IPS-18a (cell line): ENCODE results near the gene PIK3R6.
"Not testable (repeated sequence)": the region's sequence is repeated elsewhere in the genome, so short reads cannot be mapped to it uniquely, and the experiment has no call there.

Experiments
- H3K27ac ChIP-seq: one replicate; pipeline ENCODE4 v1.5.1; 2013; ENCODE audit warnings: low read length
- H3K27me3 ChIP-seq: one replicate; pipeline ENCODE4 v1.6.1; 2013; ENCODE audit warnings: mild to moderate bottlenecking, low read length; ENCODE audit not compliant: control insufficient read depth, insufficient read depth
- H3K36me3 ChIP-seq: one replicate; pipeline ENCODE4 v1.6.1; 2013; ENCODE audit warnings: low read depth, low read length; ENCODE audit not compliant: control insufficient read depth
- H3K4me1 ChIP-seq: one replicate; pipeline ENCODE4 v1.6.1; 2013; ENCODE audit warnings: low read depth, low read length; ENCODE audit not compliant: control insufficient read depth
- H3K4me3 ChIP-seq: one replicate; pipeline ENCODE4 v1.5.1; 2013; ENCODE audit warnings: low read length
- H3K9ac ChIP-seq: one replicate; pipeline ENCODE4 v1.6.1; 2013; ENCODE audit warnings: mild to moderate bottlenecking, low read length, moderate library complexity
- H3K9me3 ChIP-seq: one replicate; pipeline ENCODE4 v1.6.1; 2013; ENCODE audit warnings: low read depth, low read length; ENCODE audit not compliant: control insufficient read depth

The PIK3R6 gene

GRCh38 chr17:8857919-8858318 is 9.6 kb downstream of the PIK3R6 start:
- H3K27ac ChIP-seq: no peak overlapping the region
- no peaks in the 10 kb centered on the region for H3K9me3 ChIP-seq
- no peak overlapping the region for H3K4me3 ChIP-seq
- no peak overlapping the region for H3K9ac ChIP-seq
- H3K4me1 ChIP-seq: peaks cover 10% of the 10 kb centered on the region
- no peaks in the 10 kb centered on the region for H3K27me3 ChIP-seq
- no peaks in the 10 kb centered on the region for H3K36me3 ChIP-seq

DNA sequence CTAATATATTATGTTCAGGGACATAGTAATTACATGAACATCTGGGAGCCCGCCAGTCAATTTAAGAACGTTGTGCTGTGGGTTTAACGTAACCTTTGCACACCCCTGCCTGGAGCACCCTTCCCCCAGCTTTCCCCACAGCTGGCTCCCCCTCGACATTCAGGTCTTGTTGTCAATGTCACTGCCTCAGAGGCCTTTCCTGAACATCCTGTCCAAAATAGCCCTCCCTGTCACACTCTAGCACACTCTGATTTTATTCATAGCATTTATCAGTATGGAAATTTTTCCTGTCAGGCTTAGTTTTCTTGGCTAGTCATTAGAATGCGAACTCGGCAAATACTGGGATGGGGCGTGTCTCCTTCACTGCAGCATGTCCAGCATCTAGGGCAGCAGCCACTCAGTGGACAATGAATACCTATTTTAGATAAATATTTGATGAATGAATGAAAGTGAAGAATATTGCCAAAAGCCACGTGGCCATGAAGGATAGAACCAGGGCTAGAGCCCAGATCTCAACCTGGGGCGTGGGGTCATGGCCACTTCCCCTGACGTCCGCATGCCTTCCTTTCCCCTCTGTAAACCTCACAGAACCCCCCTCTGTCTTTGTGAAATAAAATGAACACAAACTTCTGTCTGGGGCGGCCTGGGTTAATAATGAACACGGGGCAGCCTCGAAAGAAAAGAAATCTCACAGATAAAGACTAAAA is 10.5 kb downstream of the PIK3R6 start:
- no peak overlapping the region for H3K9ac ChIP-seq
- H3K27me3 ChIP-seq: no peaks in the 10 kb centered on the region
- no peak overlapping the region for H3K27ac ChIP-seq
- no peaks in the 10 kb centered on the region for H3K9me3 ChIP-seq
- no peaks in the 10 kb centered on the region for H3K36me3 ChIP-seq
- H3K4me3 ChIP-seq: no peak overlapping the region
- H3K4me1 ChIP-seq: peaks cover 10% of the 10 kb centered on the region

DNA sequence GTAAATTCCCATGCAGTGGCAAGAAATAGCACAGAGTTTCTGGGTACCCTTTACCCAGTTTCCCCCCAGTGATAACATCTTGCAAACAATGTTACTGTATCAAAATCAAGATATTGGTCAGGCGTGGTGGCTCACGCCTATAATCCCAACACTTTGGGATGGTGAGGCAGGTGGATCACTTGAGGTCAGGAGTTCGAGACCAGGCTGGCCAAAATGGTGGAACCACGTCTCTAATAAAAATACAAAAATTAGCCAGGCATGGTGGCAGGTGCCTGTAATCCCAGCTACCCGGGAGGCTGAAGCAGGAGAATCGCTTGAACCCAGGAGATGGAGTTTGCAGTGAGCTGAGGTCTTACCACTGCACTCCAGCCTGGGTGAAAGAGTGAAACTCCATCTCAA is 11.3 kb downstream of the PIK3R6 start:
- H3K9ac ChIP-seq, H3K9me3 ChIP-seq, H3K27ac ChIP-seq, H3K27me3 ChIP-seq, H3K36me3 ChIP-seq, H3K4me3 ChIP-seq: not testable (repeated sequence)
- peaks cover 10% of the 10 kb centered on the region for H3K4me1 ChIP-seq

GRCh38 chr17:8855477-8856204 is 11.8 kb downstream of the PIK3R6 start:
- Histone ChIP-seq H3K9me3 (no peaks in the 10 kb centered on the region), H3K4me1 (peaks cover 10% of the 10 kb centered on the region), H3K27me3 (no peaks in the 10 kb centered on the region), H3K4me3 (no peak overlapping the region), H3K36me3 (no peaks in the 10 kb centered on the region), H3K27ac (no peak overlapping the region), H3K9ac (no peak overlapping the region)

DNA sequence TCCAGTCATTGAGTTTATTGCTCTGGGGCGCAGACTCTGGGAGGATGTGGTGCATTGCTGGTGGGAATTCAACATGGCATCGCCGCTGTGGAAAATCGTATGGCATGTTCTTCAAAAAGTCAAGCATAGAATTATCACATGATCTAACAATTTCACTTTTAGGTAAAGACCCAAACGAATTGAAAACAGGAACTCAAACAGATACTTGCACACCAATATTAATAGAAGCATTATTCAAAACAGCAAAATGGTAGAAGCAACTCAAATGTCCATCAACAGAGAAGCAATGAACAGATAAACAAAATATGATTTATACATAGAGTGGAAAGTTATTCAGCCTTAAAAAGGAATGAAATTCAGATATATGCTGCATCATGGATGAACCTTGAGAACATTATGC is 15.9 kb downstream of the PIK3R6 start:
- H3K27me3 ChIP-seq: no peaks in the 10 kb centered on the region
- no peak overlapping the region for H3K27ac ChIP-seq
- no peak overlapping the region for H3K9ac ChIP-seq
- no peak overlapping the region for H3K4me3 ChIP-seq
- H3K36me3 ChIP-seq: no peaks in the 10 kb centered on the region
- H3K9me3 ChIP-seq: no peaks in the 10 kb centered on the region
- H3K4me1 ChIP-seq: peaks cover under 1% of the 10 kb centered on the region

- Histone ChIP-seq H3K4me1 (no peaks in the 10 kb centered on the region), H3K36me3 (no peaks in the 10 kb centered on the region), H3K27ac (no peak overlapping the region)
Measured at GRCh38 chr17:8849311-8850041, 18.0 kb downstream of the PIK3R6 start.

GRCh38 chr17:8847891-8848290 is 19.6 kb downstream of the PIK3R6 start:
- no peaks in the 10 kb centered on the region for H3K27me3 ChIP-seq
- H3K9ac ChIP-seq: no peak overlapping the region
- H3K4me1 ChIP-seq: no peaks in the 10 kb centered on the region
- H3K36me3 ChIP-seq: no peaks in the 10 kb centered on the region
- no peak overlapping the region for H3K4me3 ChIP-seq
- H3K9me3 ChIP-seq: no peaks in the 10 kb centered on the region
- no peak overlapping the region for H3K27ac ChIP-seq

More at GRCh38 chr17:8849311-8850041, 18.0 kb downstream of the PIK3R6 start:
- Histone ChIP-seq H3K4me3 (no peak overlapping the region), H3K9ac (no peak overlapping the region), H3K27me3 (no peaks in the 10 kb centered on the region), H3K9me3 (no peaks in the 10 kb centered on the region)

- H3K4me1 ChIP-seq: no peaks in the 10 kb centered on the region
- no peaks in the 10 kb centered on the region for H3K27me3 ChIP-seq
- no peak overlapping the region for H3K4me3 ChIP-seq
- H3K36me3 ChIP-seq: no peaks in the 10 kb centered on the region
- no peaks in the 10 kb centered on the region for H3K9me3 ChIP-seq
- no peak overlapping the region for H3K27ac ChIP-seq
- H3K9ac ChIP-seq: no peak overlapping the region
Measured at GRCh38 chr17:8846768-8847211, 20.7 kb downstream of the PIK3R6 start.

DNA sequence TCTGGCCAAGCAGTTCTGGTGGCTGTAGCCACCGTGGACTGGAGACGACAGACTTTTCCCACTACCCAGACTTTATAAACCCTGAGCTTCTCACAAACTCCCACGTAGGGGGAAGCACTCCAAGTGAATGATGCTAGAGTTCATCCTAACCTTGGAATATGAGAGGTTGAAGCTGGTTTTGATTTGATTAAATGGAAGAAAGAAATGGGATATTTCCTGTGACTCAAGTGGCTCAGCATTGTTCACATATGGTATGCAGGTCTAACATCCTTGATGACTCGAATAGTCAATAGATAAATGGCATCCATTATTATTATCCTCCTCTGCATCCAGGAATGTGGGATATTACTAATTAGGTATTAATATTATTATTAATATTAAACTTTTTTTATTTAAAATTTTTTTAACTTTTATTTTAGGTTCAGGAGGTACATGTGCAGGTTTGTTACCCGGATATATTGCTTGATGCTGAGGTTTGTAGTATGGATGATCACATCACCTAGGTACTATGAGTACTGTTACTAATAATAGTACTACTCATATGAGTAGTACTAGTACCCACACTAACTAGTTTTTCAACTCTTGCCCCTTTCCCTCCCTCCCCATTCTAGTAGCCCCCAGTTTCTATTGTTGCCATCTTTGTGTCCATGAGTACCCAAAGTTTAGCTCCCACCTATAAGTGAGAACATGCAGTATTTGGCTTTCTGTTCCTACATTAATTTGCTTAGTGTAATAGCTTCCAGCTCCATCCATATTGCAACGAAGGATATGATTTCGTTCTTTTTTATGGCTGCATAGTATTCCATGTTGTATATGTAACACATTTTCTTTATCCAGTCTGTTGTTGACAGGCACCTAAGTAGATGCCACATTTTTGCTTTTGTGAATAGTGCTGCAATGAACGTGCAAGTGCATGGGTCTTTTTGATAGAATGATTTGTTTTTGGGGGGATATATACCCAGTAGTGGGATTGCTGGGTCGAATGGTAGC is 22.9 kb downstream of the PIK3R6 start:
- Histone ChIP-seq H3K36me3 (no peaks in the 10 kb centered on the region), H3K4me3 (no peak overlapping the region), H3K27ac (no peak overlapping the region), H3K27me3 (no peaks in the 10 kb centered on the region), H3K9me3 (no peaks in the 10 kb centered on the region), H3K4me1 (no peaks in the 10 kb centered on the region), H3K9ac (no peak overlapping the region)

DNA sequence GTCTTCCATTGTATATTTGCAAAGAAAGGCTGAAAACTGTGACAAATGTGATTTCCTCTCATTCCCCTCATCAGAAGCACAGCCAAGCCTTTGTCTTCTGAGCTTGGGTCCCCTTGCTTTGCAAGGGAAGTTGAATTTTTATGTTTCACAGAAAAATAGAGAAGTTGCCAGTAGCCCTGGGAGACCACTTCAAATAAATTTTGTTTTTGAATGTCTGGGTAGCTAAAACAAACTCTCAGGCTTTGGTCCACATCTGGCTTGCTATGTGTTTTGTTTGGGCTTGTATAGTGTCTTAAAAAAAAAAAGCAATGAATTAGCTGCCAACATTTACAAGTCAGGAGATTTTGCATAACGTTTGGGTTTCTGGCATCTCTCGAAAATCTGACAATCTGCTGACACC is 24.1 kb downstream of the PIK3R6 start:
- Histone ChIP-seq H3K36me3 (no peaks in the 10 kb centered on the region), H3K4me1 (peaks cover under 1% of the 10 kb centered on the region), H3K9me3 (no peaks in the 10 kb centered on the region), H3K4me3 (no peak overlapping the region), H3K27ac (no peak overlapping the region), H3K27me3 (no peaks in the 10 kb centered on the region), H3K9ac (no peak overlapping the region)

DNA sequence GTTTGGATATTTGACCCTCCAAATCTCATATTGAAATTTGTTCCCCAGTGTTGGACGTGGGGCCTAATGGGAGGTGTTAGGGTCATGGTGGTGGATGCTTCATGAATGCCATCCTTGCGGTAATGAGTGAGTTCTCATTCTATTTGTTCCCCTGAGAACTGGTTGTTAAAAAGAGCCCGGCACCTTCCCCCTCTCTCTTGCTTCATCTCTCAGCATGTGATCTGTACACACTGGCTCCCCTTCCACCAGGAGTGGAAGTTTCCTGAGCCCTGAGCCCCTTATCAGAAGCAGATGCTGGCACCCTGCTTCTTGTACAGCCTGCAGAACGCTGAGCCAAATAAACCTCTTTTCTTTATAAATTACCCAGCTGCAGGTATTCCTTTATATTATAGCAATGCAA is 25.6 kb downstream of the PIK3R6 start:
- Histone ChIP-seq H3K27me3 (no peaks in the 10 kb centered on the region), H3K9ac (no peak overlapping the region), H3K27ac (no peak overlapping the region), H3K36me3 (no peaks in the 10 kb centered on the region), H3K9me3 (no peaks in the 10 kb centered on the region), H3K4me3 (no peak overlapping the region), H3K4me1 (peaks cover 11% of the 10 kb centered on the region)
